Lung (tissue), 12 donors: ENCODE data around the gene SLC35G4. TPM values are rescaled to one million over a fixed set of nuclear protein-coding genes. Genes with fewer than 3 reads are reported as not detected.

ENCODE experiments used
- ATAC-seq: fragments of 200-7000 bp; cut with Tn5 transposase; one replicate; pipeline ENCODE4 v1.9.1; 2020; ENCODE audit warnings: moderate number of reproducible peaks; ENCODE audit not compliant: insufficient read depth, low FRiP score
- DNase-seq, 3 donors: peaks; one replicate each; pipeline ENCODE4 v3.0.0-alpha.2; 2013 to 2017
- H3K27ac ChIP-seq, 2 donors: one replicate each; pipeline ENCODE4 v1.5.1; 2013; ENCODE audit warnings: mild to moderate bottlenecking in 2 of 2, moderate library complexity in 2 of 2, control low read depth in 1 of 2, inconsistent platforms in 1 of 2, low read depth in 1 of 2, low read length in 1 of 2
- H3K27me3 ChIP-seq, 3 donors: one replicate each; pipeline ENCODE4 v1.5.1; 2013; ENCODE audit warnings: low read length in 2 of 3; ENCODE audit not compliant: control insufficient read depth in 3 of 3, insufficient read depth in 3 of 3
- H3K36me3 ChIP-seq, 4 donors: one replicate each; pipeline ENCODE4 v1.5.1; 2013; ENCODE audit warnings: low read length in 4 of 4, mild to moderate bottlenecking in 1 of 4, moderate library complexity in 1 of 4; ENCODE audit not compliant: control insufficient read depth in 4 of 4, insufficient read depth in 4 of 4
- H3K4me1 ChIP-seq, 5 donors: one replicate each; pipeline ENCODE4 v1.5.1; 2013; ENCODE audit warnings: low read length in 5 of 5, mild to moderate bottlenecking in 2 of 5, moderate library complexity in 1 of 5; ENCODE audit not compliant: control insufficient read depth in 5 of 5, insufficient read depth in 5 of 5
- H3K4me3 ChIP-seq: one replicate; pipeline ENCODE4 v1.5.1; 2013; ENCODE audit warnings: mild to moderate bottlenecking, control low read depth, moderate library complexity
- H3K9ac ChIP-seq, 2 donors: one replicate each; pipeline ENCODE4 v1.5.1; 2013; ENCODE audit warnings: low read length in 2 of 2, control low read depth in 1 of 2; ENCODE audit not compliant: insufficient read depth in 1 of 2
- H3K9me3 ChIP-seq, 4 donors: one replicate each; pipeline ENCODE4 v1.5.1; 2013; ENCODE audit warnings: low read length in 3 of 4, mild to moderate bottlenecking in 1 of 4, moderate library complexity in 1 of 4; ENCODE audit not compliant: control insufficient read depth in 4 of 4, insufficient read depth in 3 of 4
- WGBS, 2 donors: extraction: QIAGEN DNeasy Blood & Tissue Kit; methylation state at CpG; one replicate each; pipeline ENCODE4 v1.1.7; 2013; 5-methylcytosine and 5-hydroxymethylcytosine counted together
- polyA plus RNA-seq, 2 donors: library from polyadenylated mRNA; stranded (reverse); fragments of 200-250 nt; gene quantifications; one replicate each; pipeline ENCODE4 v1.2.1, GENCODE V29; 2013
- total RNA-seq, 2 donors: library from RNA; depleted of rRNA in 1 of 2; stranded (reverse); fragments of >200 nt in 1 of 2; gene quantifications; one replicate each; pipeline ENCODE4 v1.2.1, GENCODE V29; 2014 to 2021
- TF ChIP-seq, protein P1 (sequence below): IDR thresholded peaks from 2 replicates; pipeline ENCODE4 v1.5.1; 2012; ENCODE audit warnings: mild to moderate bottlenecking; ENCODE audit errors: control extremely low read depth, extremely low read depth
- donor health status: control.
- donor health status: control.
- donor health status: Bipolar disorder and iron deficiency.
- donor health status: healthy.
- donor health status: DM: yes; HTN: yes; CAD: no.

Gene SLC35G4
- total and polyA plus RNA-seq, 4 donors = not detected

DNA sequence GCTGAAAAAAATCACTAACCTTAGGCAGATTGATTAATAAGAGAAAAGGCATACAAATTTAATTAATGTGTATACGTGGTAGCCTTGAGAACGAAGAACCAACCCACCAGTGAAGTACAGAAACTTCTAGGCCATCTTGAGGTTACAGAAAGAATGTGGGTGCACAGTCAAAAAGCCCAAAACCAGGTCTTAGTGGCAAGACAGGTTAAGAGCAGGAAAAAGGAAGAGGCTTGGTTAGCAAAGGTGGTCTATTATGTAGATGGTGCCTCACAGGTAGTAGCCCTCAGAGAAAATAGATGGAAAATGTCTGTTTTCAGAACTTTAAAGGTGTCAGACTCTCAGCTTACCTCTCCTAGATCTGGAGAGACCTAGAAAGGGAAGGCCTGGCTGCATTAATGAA lies 22.0 kb upstream of the SLC35G4 start:
- H3K36me3 ChIP-seq = no peaks in the 10 kb centered on the region
- H3K9me3 ChIP-seq = peaks cover 0 to 4% (median 1%) of the 10 kb centered on the region in 4 donors
- ATAC-seq = no peak
- no peak overlapping the region for H3K4me3 ChIP-seq
- H3K27me3 ChIP-seq = no peaks in the 10 kb centered on the region
- peaks cover 0 to 16% (median 0%) of the 10 kb centered on the region in 5 donors for H3K4me1 ChIP-seq
- 84 to 92% methylated on average over 2 of the region's 2 CpGs for WGBS, 2 donors
- no peak overlapping the region for H3K9ac ChIP-seq
- TF ChIP-seq, protein P1, sequence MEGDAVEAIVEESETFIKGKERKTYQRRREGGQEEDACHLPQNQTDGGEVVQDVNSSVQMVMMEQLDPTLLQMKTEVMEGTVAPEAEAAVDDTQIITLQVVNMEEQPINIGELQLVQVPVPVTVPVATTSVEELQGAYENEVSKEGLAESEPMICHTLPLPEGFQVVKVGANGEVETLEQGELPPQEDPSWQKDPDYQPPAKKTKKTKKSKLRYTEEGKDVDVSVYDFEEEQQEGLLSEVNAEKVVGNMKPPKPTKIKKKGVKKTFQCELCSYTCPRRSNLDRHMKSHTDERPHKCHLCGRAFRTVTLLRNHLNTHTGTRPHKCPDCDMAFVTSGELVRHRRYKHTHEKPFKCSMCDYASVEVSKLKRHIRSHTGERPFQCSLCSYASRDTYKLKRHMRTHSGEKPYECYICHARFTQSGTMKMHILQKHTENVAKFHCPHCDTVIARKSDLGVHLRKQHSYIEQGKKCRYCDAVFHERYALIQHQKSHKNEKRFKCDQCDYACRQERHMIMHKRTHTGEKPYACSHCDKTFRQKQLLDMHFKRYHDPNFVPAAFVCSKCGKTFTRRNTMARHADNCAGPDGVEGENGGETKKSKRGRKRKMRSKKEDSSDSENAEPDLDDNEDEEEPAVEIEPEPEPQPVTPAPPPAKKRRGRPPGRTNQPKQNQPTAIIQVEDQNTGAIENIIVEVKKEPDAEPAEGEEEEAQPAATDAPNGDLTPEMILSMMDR = no peak
- no peak overlapping the region for H3K27ac ChIP-seq
- DNase-seq = no peak

DNA sequence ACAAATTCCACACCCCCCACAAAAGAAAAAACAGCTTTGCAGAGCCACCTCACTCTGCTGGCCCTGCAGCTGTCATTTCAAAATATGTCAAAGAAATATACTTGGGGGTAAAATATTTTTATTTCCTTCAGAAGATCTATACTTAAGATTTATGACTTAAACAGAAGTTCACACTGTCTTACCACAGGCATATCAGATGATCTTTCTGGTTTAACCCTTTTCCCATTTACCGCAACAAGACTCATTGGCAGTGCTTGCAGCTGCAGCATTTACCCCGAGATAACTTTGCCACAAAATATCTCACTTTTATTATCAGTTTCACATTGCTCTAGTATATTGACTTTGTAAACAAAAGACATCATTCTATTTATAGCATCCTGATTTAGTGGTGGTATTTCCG lies 21.6 kb upstream of the SLC35G4 start:
- peak in 1 of 3 donors; percentile 42 for DNase-seq
- H3K9me3 ChIP-seq = peaks cover under 1 to 4% (median 2%) of the 10 kb centered on the region in 4 donors
- no peak overlapping the region for H3K9ac ChIP-seq
- no peaks in the 10 kb centered on the region for H3K36me3 ChIP-seq
- H3K4me3 ChIP-seq = no peak overlapping the region
- peaks cover 0 to 16% (median 0%) of the 10 kb centered on the region in 5 donors for H3K4me1 ChIP-seq
- WGBS, 2 donors = 17 to 37% methylated on average over 3 of the region's 3 CpGs
- TF ChIP-seq, protein P1 = no peak
- no peaks in the 10 kb centered on the region for H3K27me3 ChIP-seq
- no peak overlapping the region for H3K27ac ChIP-seq
- no peak for ATAC-seq

GRCh38 chr18:11591957-11592356 lies 17.4 kb upstream of the SLC35G4 start:
- H3K4me1 ChIP-seq = peaks cover 0 to 16% (median 0%) of the 10 kb centered on the region in 5 donors
- DNase-seq (no peak), ATAC-seq (no peak)
- TF ChIP-seq, protein P1 = no peak
- H3K9ac ChIP-seq = no peak overlapping the region
- H3K27me3 ChIP-seq = no peaks in the 10 kb centered on the region
- H3K36me3 ChIP-seq = no peaks in the 10 kb centered on the region
- WGBS, 2 donors = 84 to 86% methylated on average over 3 of the region's 3 CpGs
- H3K27ac ChIP-seq = no peak overlapping the region
- no peak overlapping the region for H3K4me3 ChIP-seq
- peaks cover 0 to 4% (median 2%) of the 10 kb centered on the region in 4 donors for H3K9me3 ChIP-seq

GRCh38 chr18:11600321-11600720 lies 9.1 kb upstream of the SLC35G4 start:
- 74 to 83% methylated on average over 3 of the region's 3 CpGs for WGBS, 2 donors
- Histone ChIP-seq H3K9me3 (no peaks in the 10 kb centered on the region), H3K4me3 (no peak overlapping the region), H3K4me1 (peaks cover 0 to 19% (median 0%) of the 10 kb centered on the region in 5 donors), H3K27ac (no peak overlapping the region), H3K27me3 (no peaks in the 10 kb centered on the region), H3K36me3 (no peaks in the 10 kb centered on the region), H3K9ac (no peak overlapping the region)
- TF ChIP-seq, protein P1 = no peak
- no peak for ATAC-seq
- DNase-seq = peak in 2 of 3 donors; percentile 73 to 83
